ENCODE measurements around the gene JCAD. TPM values are rescaled to one million over a fixed set of nuclear protein-coding genes. Genes with fewer than 3 reads are reported as not detected.

The JCAD gene
- total and polyA plus RNA-seq, 9 of the 15 experiments (the other 6 are each of a cell fraction or from before 2014, with no cell fraction given): not detected

GRCh38 chr10:29977171-29977570, 82.2 kb downstream of the JCAD start:
- Histone ChIP-seq H3K9me3 (replicated peaks; ENCODE audit: control insufficient read depth, insufficient read depth, low read depth, low read length) (no peaks in the 10 kb centered on the region), H3K9ac (ENCODE audit: insufficient read depth in 1 of 2, low read depth in 2 of 2, low read length in 2 of 2) (no peak overlapping the region), H3K4me3 (no peak overlapping the region), H3K27ac (ENCODE audit: extremely low read depth, low read depth, low read length) (no peak overlapping the region), H3K9me1 (ENCODE audit: control insufficient read depth, insufficient read depth, low read length) (no peaks in the 10 kb centered on the region), H4K20me1 (replicated peaks; ENCODE audit: control insufficient read depth, insufficient read depth, low read length) (no peaks in the 10 kb centered on the region), H2AFZ (ENCODE audit: low read depth, low read length) (no peak overlapping the region), H3K79me2 (ENCODE audit: control insufficient read depth, insufficient read depth, low read length) (no peaks in the 10 kb centered on the region), H3K4me2 (ENCODE audit: insufficient read depth, low read length) (no peak overlapping the region), H3K27me3 (ENCODE audit: control insufficient read depth in 2 of 2, insufficient read depth in 2 of 2, low read length in 2 of 2) (no peaks in the 10 kb centered on the region), H3K4me1 (replicated peaks in 1 of 2; ENCODE audit: control insufficient read depth in 2 of 2, insufficient read depth in 2 of 2, low read length in 2 of 2) (no peaks in the 10 kb centered on the region), H3K36me3 (ENCODE audit: control insufficient read depth, insufficient read depth, low read length) (no peaks in the 10 kb centered on the region)
- TF ChIP-seq POLR2A (conservative IDR thresholded peaks at IDR 0.05): no peak
- no peak for TF ChIP-seq ZFP36 (IDR thresholded peaks at IDR 0.05; ENCODE audit: low read depth, low read length, partially characterized antibody)
- no peak for TF ChIP-seq PTRF (tag; IDR thresholded peaks at IDR 0.05)
- no peak for TF ChIP-seq ZNF830 (CRISPR knock-in tag; IDR thresholded peaks at IDR 0.05)
- TF ChIP-seq ZKSCAN8 (CRISPR knock-in tag; IDR thresholded peaks at IDR 0.05): no peak
- no peak for TF ChIP-seq PHB2 (IDR thresholded peaks at IDR 0.05; ENCODE audit: low read depth)
- TF ChIP-seq ZNF511 (CRISPR knock-in tag; IDR thresholded peaks at IDR 0.05): no peak
- no peak for TF ChIP-seq CCNT2 (IDR thresholded peaks at IDR 0.05; ENCODE audit: borderline replicate concordance, extremely low read depth, insufficient read length, low read depth, low read length)
- no peak for TF ChIP-seq NBN (IDR thresholded peaks at IDR 0.05; ENCODE audit: low read depth)
- no peak for TF ChIP-seq SMARCE1 (IDR thresholded peaks at IDR 0.05)
- TF ChIP-seq KLF10 (CRISPR knock-in tag; IDR thresholded peaks at IDR 0.05): no peak
- no peak for TF ChIP-seq RBFOX2 (IDR thresholded peaks at IDR 0.05; ENCODE audit: low read depth, low read length)
- TF ChIP-seq ZNF280A (IDR thresholded peaks at IDR 0.05; ENCODE audit: low read depth, partially characterized antibody): no peak
- TF ChIP-seq ZNF445 (CRISPR knock-in tag; IDR thresholded peaks at IDR 0.05; ENCODE audit: low read depth): no peak
- TF ChIP-seq ETS2 (tag; IDR thresholded peaks at IDR 0.05; ENCODE audit: borderline replicate concordance, poor library complexity, severe bottlenecking): no peak
- no peak for TF ChIP-seq MAFK (IDR thresholded peaks at IDR 0.05; ENCODE audit: low read length)
- WGBS (ENCODE audit: insufficient coverage, low coverage, missing lambda C conversion rate): 0% methylated on average over 4 of the region's 4 CpGs
- intact Hi-C loops (cut with micrococcal nuclease) (no loop called here), in situ Hi-C loops (cut with MboI) (no loop called here)
- no peak for DNase-seq (ENCODE audit: extremely low read depth in 1 of 4, low spot score in 3 of 4)
- ATAC-seq: no peak
- BruUV-seq (replicated peaks): no TSS peak
- ChIA-PET CTCF (ENCODE audit: low intra/inter-chr PET ratio) (no interaction called here), POLR2A (no interaction called here)
- no peak for FAIRE-seq

Data from K562 (cell line).